Stimulated activated CD4-positive, alpha-beta T cell treated with anti-CD3 and anti-CD28 coated beads, TNF-alpha, amount 100 ng/mL, for 24 hours (primary cell): Measurements from ENCODE around the gene SPTLC1.
"Not testable (repeated sequence)": the region's sequence is repeated elsewhere in the genome, so short reads cannot be mapped to it uniquely, and the experiment has no call there.

Experiments used
- DNase-seq, 3 experiments: peaks; one replicate each; pipeline ENCODE4 v3.0.0-alpha.2; 2020; ENCODE audit warnings: low read depth in 3 of 3

Gene SPTLC1, protein sequence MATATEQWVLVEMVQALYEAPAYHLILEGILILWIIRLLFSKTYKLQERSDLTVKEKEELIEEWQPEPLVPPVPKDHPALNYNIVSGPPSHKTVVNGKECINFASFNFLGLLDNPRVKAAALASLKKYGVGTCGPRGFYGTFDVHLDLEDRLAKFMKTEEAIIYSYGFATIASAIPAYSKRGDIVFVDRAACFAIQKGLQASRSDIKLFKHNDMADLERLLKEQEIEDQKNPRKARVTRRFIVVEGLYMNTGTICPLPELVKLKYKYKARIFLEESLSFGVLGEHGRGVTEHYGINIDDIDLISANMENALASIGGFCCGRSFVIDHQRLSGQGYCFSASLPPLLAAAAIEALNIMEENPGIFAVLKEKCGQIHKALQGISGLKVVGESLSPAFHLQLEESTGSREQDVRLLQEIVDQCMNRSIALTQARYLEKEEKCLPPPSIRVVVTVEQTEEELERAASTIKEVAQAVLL

GRCh38 chr9:92115071-92115858 lies at the start of gene SPTLC1:
TSS of gene SPTLC1 (minus strand) at chr9:92115413. CDS start at chr9:92115370, 43 bp downstream.
- peak; percentile 89 to 91 (median 89) for DNase-seq

GRCh38 chr9:92164975-92165374 lies 49.8 kb upstream of the SPTLC1 start:
- no peak for DNase-seq

- DNase-seq: no peak
Measured at GRCh38 chr9:92164490-92164889, 49.3 kb upstream of the SPTLC1 start.

GRCh38 chr9:92163276-92163675 lies 48.1 kb upstream of the SPTLC1 start:
- DNase-seq: no peak

DNA sequence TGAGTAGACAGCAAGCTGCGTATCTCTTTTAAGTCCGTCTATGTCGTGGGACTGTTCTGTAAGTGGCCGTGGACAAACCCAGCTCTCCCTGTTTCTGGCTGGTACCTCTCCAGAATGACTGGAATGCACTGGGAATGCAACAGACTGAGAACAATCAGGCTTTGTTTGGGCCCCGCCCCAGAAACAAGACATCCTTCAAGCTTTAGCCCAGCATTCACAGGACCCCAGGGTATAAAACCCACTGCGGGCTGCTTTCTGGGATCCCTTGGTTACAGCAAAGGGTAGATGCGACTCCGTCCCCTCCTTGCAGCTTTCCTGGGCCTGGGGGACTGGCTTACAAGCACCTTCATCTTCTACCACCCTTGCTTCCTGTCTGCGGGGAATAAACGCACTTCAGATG lies 45.6 kb upstream of the SPTLC1 start:
- DNase-seq: no peak

DNA sequence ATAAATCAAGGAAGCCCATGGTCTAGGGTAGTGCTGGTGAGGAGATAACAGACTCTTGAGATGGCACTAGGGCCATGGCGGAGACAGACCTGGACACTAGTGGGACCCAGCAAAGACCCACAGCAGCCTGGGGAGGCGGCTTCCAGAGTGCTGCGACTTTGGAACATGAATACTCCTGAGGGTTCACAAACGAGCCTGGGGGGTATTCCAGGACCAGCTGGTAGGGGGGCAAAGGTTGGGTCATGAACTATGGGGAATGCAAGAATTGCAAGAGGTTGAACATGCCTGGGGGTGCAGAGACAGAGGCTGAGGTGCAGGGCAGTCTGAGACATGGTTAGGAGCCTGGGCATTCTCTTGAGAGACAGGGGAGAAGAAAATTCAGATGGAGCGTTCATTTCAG lies 43.8 kb upstream of the SPTLC1 start:
- no peak for DNase-seq

- DNase-seq: no peak
Measured at GRCh38 chr9:92158097-92158601, 42.9 kb upstream of the SPTLC1 start.

DNA sequence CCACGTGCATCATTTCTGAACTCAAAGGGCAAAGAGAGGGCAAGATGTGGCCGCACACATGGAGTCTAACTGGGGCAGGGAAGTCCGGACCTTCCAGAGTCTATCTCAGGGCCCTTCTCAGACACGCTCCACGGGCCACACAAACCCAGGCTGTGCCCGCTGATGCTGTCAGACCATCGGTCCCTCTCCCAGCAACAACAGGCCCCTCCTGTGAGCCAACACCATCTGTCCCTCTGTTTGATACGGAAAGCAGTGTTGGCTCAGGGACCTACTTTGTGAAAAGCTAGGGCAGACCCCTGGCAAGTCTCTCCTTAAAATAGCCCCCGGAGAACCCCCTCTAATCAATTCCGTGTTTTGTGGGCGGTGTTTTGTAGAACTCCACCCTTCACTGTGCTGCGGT lies 40.5 kb upstream of the SPTLC1 start:
- DNase-seq: not testable (repeated sequence)

DNA sequence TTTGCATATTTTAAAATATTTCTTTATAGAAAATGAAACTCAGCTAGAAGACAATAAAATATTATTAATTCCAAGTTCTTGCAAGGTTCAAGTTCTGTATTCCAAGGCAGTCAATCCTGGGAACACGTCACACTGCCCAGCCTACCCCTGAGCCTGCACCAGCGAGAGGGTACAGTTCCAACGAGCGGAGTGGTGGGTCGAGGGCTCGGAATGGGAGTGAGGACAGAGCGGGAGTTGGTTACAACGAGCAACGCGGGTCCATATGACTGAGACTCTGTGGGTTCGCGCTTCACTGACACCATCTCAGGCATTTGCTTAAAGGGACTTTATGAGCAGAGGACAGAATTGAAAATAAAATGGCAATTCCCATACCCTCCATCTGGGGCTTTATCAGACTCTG lies 40.0 kb upstream of the SPTLC1 start:
- DNase-seq: no peak

DNA sequence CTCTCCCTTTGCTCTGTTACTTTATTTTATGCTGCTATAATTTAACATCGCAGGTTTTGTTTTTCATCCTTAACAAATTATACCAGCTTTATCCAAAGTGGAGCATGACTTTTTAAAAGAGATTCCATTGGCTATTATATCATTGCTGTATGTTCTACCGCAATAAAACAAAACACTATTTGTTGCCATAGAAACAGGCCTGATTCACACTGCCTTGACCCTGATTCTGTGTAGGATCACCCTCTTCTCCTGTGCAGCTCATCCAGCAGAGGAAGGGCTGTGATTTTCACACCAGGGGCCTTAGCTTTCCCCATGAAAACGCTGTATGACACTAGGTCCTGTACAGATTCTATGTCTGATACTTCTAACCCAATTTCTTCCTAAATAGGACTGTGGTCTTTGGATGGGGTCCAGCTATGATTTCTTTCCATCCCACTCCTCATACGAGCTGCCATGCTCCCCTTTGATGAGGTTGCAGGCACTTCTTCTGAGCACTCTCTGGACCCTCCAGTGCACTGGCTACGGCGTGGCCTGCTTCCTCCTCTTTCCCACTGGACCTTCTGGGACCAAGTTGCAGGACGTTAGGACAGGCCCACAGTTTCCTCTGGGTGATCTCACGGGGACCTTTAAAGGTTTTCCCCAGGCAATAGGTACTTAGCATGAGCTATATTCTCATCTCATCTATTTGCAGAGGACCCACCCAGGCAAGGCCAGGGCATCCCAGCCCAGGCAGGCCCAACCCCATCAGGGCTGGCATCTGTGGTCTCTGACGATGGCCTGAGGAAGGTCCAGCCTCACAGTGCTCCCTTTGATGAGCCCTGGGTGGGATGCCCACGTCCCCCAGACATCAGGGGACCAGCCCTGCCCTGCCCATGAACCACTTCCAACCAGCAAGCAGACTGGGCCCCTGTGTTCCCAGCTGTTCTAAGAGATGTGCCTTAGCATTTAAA lies 38.5 kb upstream of the SPTLC1 start:
- DNase-seq: not testable (repeated sequence)

DNA sequence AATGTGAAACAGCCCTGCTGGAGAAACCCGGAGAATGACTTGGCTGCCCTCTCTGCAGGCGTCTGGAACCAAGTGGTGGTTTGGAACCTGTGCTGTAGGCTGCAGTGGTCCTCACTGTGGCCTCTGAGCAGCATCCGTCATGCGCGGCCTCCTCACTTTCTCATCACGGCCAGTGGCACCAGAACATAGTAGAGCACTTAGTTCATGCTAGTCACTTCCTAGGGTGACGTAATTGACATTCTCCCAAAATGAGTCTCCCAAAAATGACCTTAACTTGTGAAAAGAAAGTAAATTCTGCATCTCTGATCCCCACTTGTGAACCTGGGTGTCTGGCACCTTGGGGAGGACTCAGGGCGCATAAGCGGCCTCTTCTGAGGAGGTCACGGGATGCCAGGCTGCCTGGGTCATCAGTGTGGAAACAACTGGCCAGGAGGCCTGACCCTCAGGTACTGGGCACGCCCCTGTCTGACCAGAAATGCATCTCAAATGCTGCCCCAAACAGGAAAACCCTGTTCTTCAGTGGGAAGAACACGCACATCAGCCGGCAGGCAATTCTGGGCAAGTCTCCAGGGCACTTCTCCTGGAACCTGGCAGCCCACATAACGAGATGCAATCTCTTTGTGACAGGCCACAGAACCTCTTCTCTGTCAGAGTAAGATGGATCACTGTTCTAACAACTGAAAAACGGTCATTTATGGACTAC lies 36.6 kb upstream of the SPTLC1 start:
- DNase-seq: no peak

DNA sequence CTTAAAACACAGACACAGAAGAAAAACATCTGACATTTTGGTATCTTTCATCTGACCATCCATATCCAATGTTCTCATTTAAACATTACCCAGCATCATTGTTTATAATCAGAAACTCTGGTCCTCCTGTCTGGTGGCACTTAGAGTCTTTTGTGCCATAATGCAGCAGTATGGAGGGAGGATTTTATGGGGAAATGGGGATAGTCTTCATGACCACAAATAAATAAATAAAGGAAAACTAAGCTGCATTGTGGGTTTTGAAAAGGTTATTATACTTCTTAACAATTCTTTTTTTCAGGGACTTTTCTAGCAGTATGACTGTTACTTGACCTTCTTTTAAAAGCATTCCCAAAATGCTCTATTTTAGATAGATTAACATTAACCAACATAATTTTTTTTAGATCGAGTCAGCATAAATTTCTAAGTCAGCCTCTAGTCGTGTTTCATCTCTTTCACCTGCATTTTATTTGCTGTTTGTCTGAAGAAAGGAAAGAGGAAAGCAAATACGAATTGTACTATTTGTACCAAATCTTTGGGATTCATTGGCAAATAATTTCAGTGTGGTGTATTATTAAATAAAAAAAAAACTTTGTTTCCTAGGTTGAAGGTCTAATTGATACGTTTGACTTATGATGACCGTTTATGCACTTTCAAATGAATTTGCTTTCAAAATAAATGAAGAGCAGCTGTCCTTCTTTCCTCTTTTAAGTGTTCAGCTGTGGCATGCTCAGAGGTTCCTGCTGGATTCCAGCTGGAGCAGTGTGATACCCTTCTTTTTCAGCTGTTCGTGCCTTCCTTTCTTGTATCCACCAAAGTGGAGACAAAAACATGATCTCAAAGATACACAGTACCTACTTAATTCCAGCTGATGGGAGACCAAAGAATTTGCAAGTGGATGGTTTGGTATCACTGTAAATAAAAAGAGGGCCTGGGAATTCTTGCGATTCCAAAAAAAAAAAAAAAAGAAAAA lies 35.6 kb upstream of the SPTLC1 start:
- DNase-seq: not testable (repeated sequence)

DNA sequence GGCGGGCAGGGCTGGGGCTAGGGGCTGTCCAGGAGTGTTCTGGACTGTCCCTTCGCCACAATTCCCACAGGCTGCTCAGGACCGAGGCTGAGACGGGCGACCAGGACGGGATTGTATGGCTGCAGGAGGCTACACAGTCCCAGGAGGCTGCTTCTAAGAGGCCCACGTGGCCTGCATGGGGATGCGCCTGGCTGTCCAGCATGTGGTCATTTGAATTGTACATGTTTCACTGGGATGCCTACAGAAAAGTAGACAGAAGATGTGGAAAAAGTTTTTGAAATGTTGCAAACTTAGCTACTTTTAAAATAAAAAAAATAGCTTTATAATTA lies 32.6 kb upstream of the SPTLC1 start:
- no peak for DNase-seq

DNA sequence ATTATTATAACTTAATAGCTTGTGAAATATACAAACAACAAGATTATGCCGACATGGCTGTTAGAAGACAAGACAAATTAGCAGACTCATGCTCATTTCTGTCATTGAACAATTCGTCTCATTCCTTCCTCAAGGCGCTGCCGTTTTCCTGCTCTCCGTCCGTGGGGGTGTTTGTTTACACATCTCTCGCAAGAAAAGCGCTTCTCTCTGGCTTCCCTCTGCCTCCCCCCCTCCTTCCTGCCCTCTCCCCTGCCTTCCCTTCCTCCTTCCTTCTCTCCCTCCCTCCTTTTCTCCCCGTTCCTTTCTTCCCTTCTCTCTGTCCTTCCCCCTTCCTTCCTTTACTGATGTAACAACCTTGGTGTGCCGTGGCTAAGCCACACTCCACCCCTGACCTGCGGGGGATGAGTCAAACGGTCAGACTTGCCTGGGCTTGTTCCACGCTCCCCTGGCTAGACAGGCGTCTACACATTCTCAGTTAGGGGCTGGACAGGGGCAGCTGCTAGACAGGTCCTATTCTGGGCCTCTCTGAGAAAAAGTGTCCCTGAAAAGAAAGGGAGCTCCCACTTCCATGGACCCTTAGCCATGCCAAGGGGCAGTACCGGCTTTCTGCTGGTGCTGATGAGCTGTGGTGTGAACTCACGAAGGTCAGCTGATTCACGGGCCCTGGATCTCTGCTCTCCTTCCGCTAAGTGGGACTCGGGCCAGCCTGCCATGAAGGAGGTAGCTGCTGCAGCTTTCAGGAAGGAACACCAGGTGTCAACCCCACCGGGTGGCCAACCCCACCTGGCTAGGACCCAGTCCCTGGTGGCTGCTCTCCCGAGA lies 32.0 kb upstream of the SPTLC1 start:
- no peak for DNase-seq

DNA sequence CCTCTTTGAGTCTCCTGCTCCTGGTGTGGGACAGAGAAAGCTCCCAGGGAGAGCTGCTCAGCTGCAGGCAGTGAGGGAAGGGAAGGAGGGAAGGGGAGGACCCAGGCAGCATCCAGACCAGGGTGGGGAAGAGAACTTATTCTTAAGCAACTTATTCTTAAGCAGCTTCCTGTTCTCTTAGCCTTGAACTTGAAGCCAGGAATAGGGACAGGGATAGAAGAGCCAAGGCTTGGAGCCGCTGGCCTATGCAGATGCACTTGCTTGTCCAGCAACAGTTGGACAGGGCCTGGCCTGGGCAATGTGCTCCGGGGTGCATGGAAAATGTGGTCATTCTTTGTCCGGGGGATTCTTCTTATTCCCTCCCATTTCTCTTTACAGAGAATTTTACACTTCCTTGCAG lies 31.4 kb upstream of the SPTLC1 start:
- DNase-seq: no peak

DNA sequence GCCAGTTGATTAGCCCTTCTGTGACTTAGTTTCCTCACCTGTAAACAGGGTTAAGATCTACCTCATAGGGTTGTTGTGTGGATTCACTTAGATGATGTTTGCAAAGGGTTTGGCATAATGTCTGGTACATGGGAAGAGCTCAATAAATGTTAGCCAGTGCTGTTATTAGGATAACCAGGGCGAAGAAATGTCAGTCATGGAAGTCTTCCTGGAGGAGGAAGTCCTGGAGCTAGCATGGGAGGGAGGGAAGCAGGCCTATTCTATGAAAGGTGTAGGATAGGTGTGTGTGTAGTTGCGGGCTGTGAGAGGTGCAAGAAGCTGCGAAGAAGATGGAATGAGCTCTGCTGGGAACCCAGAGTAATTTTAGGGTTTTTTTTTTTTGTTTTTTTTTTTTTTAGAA lies 30.6 kb upstream of the SPTLC1 start:
- not testable (repeated sequence) for DNase-seq

DNA sequence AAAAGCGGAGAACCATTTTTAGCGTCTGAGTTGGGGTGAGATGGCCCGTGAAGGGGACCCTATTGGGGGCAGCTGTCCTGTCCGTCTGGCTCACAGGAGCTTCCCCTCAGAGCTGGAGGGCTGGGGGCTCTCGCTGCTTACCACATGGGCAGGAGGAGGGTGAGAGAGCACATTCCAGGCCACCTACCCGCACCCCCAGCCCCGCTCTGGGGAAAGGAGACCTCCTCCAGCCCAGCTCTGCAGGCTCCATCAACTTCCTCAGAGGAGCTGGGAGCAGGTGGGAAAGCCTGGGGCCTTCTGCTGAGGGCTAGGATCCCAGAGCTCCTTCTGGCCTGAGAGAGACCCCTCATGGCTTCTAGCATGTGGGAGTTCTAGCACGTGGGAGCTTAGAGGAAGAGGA lies 27.1 kb upstream of the SPTLC1 start:
- no peak for DNase-seq

DNA sequence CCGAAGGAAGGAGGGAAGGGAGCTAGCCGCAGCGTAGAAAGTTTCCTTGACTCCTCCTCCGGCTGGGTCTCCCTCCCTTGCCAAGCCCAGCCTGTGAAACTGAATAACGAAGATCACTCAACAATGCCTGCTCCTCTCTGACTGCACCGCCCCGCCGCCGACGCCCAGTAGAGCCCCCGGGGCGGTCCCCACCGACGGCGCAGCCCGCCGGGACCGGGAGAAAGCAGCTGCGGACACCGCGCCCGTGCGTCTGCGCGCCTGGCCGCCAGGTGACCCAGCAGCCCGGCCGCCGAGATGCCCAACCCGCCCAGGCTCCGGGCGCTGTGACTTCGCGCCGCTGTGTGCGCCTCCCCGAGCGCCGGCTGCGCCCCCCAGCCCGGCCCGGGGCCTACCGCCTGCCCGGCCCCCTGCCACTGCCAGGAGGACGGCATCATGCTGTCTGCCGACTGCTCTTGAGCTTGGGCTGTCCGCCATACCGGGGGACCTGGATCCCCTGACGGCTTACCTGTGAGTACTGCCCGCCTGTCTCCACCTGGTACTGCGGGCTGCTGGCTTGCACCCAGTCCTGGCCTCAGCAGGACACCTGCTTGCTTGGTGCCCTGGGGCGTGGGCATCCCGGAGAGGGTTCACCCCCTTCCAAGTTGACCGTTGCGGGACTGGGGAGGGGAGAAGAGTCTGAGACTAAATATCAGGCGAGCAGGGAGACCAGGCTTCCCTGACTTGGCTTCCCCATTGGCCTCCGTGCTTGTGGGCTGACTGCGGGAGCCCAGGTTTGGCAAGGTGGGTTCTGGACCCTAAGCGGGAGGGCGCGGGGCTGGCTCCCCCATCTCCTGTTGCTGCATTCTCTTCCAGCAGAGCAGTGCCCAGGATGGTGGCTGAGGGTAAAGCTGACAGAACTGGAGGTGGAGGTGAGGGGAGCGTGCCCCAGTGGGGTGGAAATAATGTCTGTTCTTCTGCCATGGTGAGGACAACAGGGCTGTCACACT lies 26.2 kb upstream of the SPTLC1 start:
- no peak for DNase-seq
